Parathyroid adenoma (tissue), 2 donors: ENCODE results near the gene KCNMB1.

Experiments used
- H2AFZ ChIP-seq: fragments of 300-600 bp; sonication (generic); one replicate; pipeline ENCODE4 v1.7.0; 2017; ENCODE audit warnings: antibody characterized with exemption, mild to moderate bottlenecking
- H3K27ac ChIP-seq: fragments of 300-600 bp; sonication (generic); one replicate; pipeline ENCODE4 v1.7.0; 2017
- H3K27me3 ChIP-seq: fragments of 300-600 bp; sonication (generic); one replicate; pipeline ENCODE4 v1.7.0; 2017; ENCODE audit warnings: low read length; ENCODE audit not compliant: control insufficient read depth, insufficient read depth
- H3K36me3 ChIP-seq: fragments of 300-600 bp; sonication (generic); one replicate; pipeline ENCODE4 v1.7.0; 2017; ENCODE audit warnings: low read length; ENCODE audit not compliant: control insufficient read depth, insufficient read depth
- H3K4me1 ChIP-seq: fragments of 300-600 bp; sonication (generic); one replicate; pipeline ENCODE4 v1.7.0; 2017; ENCODE audit warnings: control low read depth
- H3K4me2 ChIP-seq: fragments of 300-600 bp; sonication (generic); one replicate; pipeline ENCODE4 v1.7.0; 2017; ENCODE audit warnings: low read length
- H3K4me3 ChIP-seq: fragments of 300-600 bp; sonication (generic); one replicate; pipeline ENCODE4 v1.7.0; 2017; ENCODE audit warnings: low read depth, low read length
- H3K79me2 ChIP-seq: fragments of 300-600 bp; sonication (generic); one replicate; pipeline ENCODE4 v1.7.0; 2017; ENCODE audit warnings: control low read depth
- H3K9ac ChIP-seq: fragments of 300-600 bp; sonication (generic); one replicate; pipeline ENCODE4 v1.7.0; 2017; ENCODE audit warnings: mild to moderate bottlenecking
- H3K9me3 ChIP-seq: fragments of 300-600 bp; sonication (generic); one replicate; pipeline ENCODE4 v1.7.0; 2017; ENCODE audit warnings: low read length; ENCODE audit not compliant: control insufficient read depth
- CTCF ChIP-seq: fragments of 300-600 bp; sonication (generic); IDR thresholded peaks from one replicate; pipeline ENCODE4 v1.7.0; 2017; ENCODE audit warnings: antibody characterized with exemption, mild to moderate bottlenecking
- donor health status: primary hyperparathyroidism.

The KCNMB1 gene

GRCh38 chr5:170424629-170425028, 35.5 kb upstream of the KCNMB1 start:
- Histone ChIP-seq H3K9me3 (no peaks in the 10 kb centered on the region), H3K4me2 (no peak overlapping the region), H3K4me3 (no peak overlapping the region), H3K27ac (no peak overlapping the region), H3K4me1 (no peaks in the 10 kb centered on the region), H3K36me3 (no peaks in the 10 kb centered on the region), H3K27me3 (no peaks in the 10 kb centered on the region), H3K9ac (no peak overlapping the region), H3K79me2 (no peaks in the 10 kb centered on the region), H2AFZ (no peak overlapping the region)
- no peak for TF ChIP-seq CTCF

- Histone ChIP-seq H3K27me3 (no peaks in the 10 kb centered on the region), H3K27ac (no peak overlapping the region), H3K4me3 (no peak overlapping the region), H3K9ac (no peak overlapping the region), H3K4me1 (no peaks in the 10 kb centered on the region), H3K36me3 (no peaks in the 10 kb centered on the region), H2AFZ (no peak overlapping the region), H3K79me2 (no peaks in the 10 kb centered on the region), H3K4me2 (no peak overlapping the region), H3K9me3 (no peaks in the 10 kb centered on the region)
- TF ChIP-seq CTCF: no peak
Measured at GRCh38 chr5:170423692-170424091, 34.5 kb upstream of the KCNMB1 start.

GRCh38 chr5:170421826-170422225, 32.7 kb upstream of the KCNMB1 start:
- H3K4me3 ChIP-seq: no peak overlapping the region
- no peak overlapping the region for H3K9ac ChIP-seq
- H2AFZ ChIP-seq: no peak overlapping the region
- H3K79me2 ChIP-seq: no peaks in the 10 kb centered on the region
- H3K9me3 ChIP-seq: no peaks in the 10 kb centered on the region
- TF ChIP-seq CTCF: no peak
- no peaks in the 10 kb centered on the region for H3K36me3 ChIP-seq
- no peak overlapping the region for H3K4me2 ChIP-seq
- no peak overlapping the region for H3K27ac ChIP-seq
- H3K27me3 ChIP-seq: no peaks in the 10 kb centered on the region
- no peaks in the 10 kb centered on the region for H3K4me1 ChIP-seq

GRCh38 chr5:170420806-170421412, 31.7 kb upstream of the KCNMB1 start:
- Histone ChIP-seq H3K9me3 (no peaks in the 10 kb centered on the region), H3K9ac (no peak overlapping the region), H3K79me2 (no peaks in the 10 kb centered on the region), H3K27ac (no peak overlapping the region), H3K4me1 (no peaks in the 10 kb centered on the region), H3K36me3 (no peaks in the 10 kb centered on the region), H3K4me2 (no peak overlapping the region), H3K27me3 (no peaks in the 10 kb centered on the region), H2AFZ (no peak overlapping the region), H3K4me3 (no peak overlapping the region)
- peak; percentile 86 for TF ChIP-seq CTCF

GRCh38 chr5:170419643-170420042, 30.5 kb upstream of the KCNMB1 start:
- Histone ChIP-seq H3K27me3 (no peaks in the 10 kb centered on the region), H3K9me3 (no peaks in the 10 kb centered on the region), H3K27ac (no peak overlapping the region), H3K4me1 (no peaks in the 10 kb centered on the region), H3K4me2 (no peak overlapping the region), H2AFZ (no peak overlapping the region), H3K79me2 (no peaks in the 10 kb centered on the region), H3K9ac (no peak overlapping the region), H3K4me3 (no peak overlapping the region), H3K36me3 (no peaks in the 10 kb centered on the region)
- no peak for TF ChIP-seq CTCF
